Skeletal muscle satellite cell (primary cell): ENCODE data around the gene CRPPA.
"Not testable (repeated sequence)": the region's sequence is repeated elsewhere in the genome, so short reads cannot be mapped to it uniquely, and the experiment has no call there.

Experiments
- H3K27me3 ChIP-seq: 2 replicates; pipeline ENCODE4 v1.7.0; 2013; ENCODE audit warnings: low read length; ENCODE audit not compliant: control insufficient read depth, insufficient read depth
- H3K36me3 ChIP-seq: 2 replicates; pipeline ENCODE4 v1.7.0; 2013; ENCODE audit warnings: mild to moderate bottlenecking, control low read depth, low read length; ENCODE audit not compliant: insufficient read depth
- H3K4me1 ChIP-seq: 2 replicates; pipeline ENCODE4 v1.7.0; 2013; ENCODE audit warnings: low read length; ENCODE audit not compliant: control insufficient read depth, insufficient read depth
- H3K4me2 ChIP-seq: 2 replicates; pipeline ENCODE4 v1.7.0; 2013; ENCODE audit warnings: mild to moderate bottlenecking, low read length
- H3K4me3 ChIP-seq: 2 replicates; pipeline ENCODE4 v1.7.0; 2013; ENCODE audit warnings: low read length
- H3K9ac ChIP-seq: 2 replicates; pipeline ENCODE4 v1.7.0; 2013; ENCODE audit warnings: mild to moderate bottlenecking, low read depth, low read length, moderate library complexity
- H3K9me3 ChIP-seq: replicated peaks from 2 replicates; pipeline ENCODE4 v1.7.0; 2013; ENCODE audit warnings: mild to moderate bottlenecking, control low read depth, low read length

Gene CRPPA

GRCh38 chr7:16446508-16446907 lies 25.2 kb upstream of the CRPPA start:
- H3K9ac ChIP-seq: no peak overlapping the region
- peaks cover 7% of the 10 kb centered on the region for H3K4me1 ChIP-seq
- no peaks in the 10 kb centered on the region for H3K36me3 ChIP-seq
- no peaks in the 10 kb centered on the region for H3K27me3 ChIP-seq
- no peak overlapping the region for H3K4me2 ChIP-seq
- H3K9me3 ChIP-seq: no peaks in the 10 kb centered on the region
- no peak overlapping the region for H3K4me3 ChIP-seq

GRCh38 chr7:16443871-16444270 lies 22.5 kb upstream of the CRPPA start:
- H3K9me3 ChIP-seq, H3K27me3 ChIP-seq, H3K9ac ChIP-seq, H3K36me3 ChIP-seq, H3K4me3 ChIP-seq, H3K4me1 ChIP-seq, H3K4me2 ChIP-seq: not testable (repeated sequence)

GRCh38 chr7:16438988-16439387 lies 17.6 kb upstream of the CRPPA start:
- H3K4me2 ChIP-seq: no peak overlapping the region
- H3K9me3 ChIP-seq: no peaks in the 10 kb centered on the region
- no peak overlapping the region for H3K9ac ChIP-seq
- no peaks in the 10 kb centered on the region for H3K27me3 ChIP-seq
- H3K4me3 ChIP-seq: no peak overlapping the region
- H3K36me3 ChIP-seq: no peaks in the 10 kb centered on the region
- H3K4me1 ChIP-seq: no peaks in the 10 kb centered on the region

- Histone ChIP-seq H3K27me3 (no peaks in the 10 kb centered on the region), H3K4me3 (no peak overlapping the region), H3K4me2 (no peak overlapping the region), H3K36me3 (no peaks in the 10 kb centered on the region), H3K9ac (no peak overlapping the region), H3K9me3 (no peaks in the 10 kb centered on the region), H3K4me1 (no peaks in the 10 kb centered on the region)
Measured at GRCh38 chr7:16436306-16436705, 15.0 kb upstream of the CRPPA start.

GRCh38 chr7:16433568-16434122 lies 12.3 kb upstream of the CRPPA start:
- no peaks in the 10 kb centered on the region for H3K27me3 ChIP-seq
- no peak overlapping the region for H3K9ac ChIP-seq
- H3K4me3 ChIP-seq: no peak overlapping the region
- H3K36me3 ChIP-seq: no peaks in the 10 kb centered on the region
- no peaks in the 10 kb centered on the region for H3K9me3 ChIP-seq
- H3K4me1 ChIP-seq: peaks cover 3% of the 10 kb centered on the region
- no peak overlapping the region for H3K4me2 ChIP-seq

GRCh38 chr7:16432425-16432731 lies 11.0 kb upstream of the CRPPA start:
- no peak overlapping the region for H3K4me3 ChIP-seq
- peaks cover 9% of the 10 kb centered on the region for H3K4me1 ChIP-seq
- H3K27me3 ChIP-seq: no peaks in the 10 kb centered on the region
- H3K9me3 ChIP-seq: no peaks in the 10 kb centered on the region
- H3K9ac ChIP-seq: no peak overlapping the region
- H3K4me2 ChIP-seq: no peak overlapping the region
- no peaks in the 10 kb centered on the region for H3K36me3 ChIP-seq

GRCh38 chr7:16431646-16432424 lies 10.5 kb upstream of the CRPPA start:
- Histone ChIP-seq H3K9me3 (no peaks in the 10 kb centered on the region), H3K4me3 (no peak overlapping the region), H3K9ac (no peak overlapping the region), H3K4me1 (peaks cover 9% of the 10 kb centered on the region), H3K27me3 (no peaks in the 10 kb centered on the region), H3K36me3 (no peaks in the 10 kb centered on the region), H3K4me2 (no peak overlapping the region)

GRCh38 chr7:16430133-16430532 lies 8.8 kb upstream of the CRPPA start:
- H3K27me3 ChIP-seq: no peaks in the 10 kb centered on the region
- no peak overlapping the region for H3K4me3 ChIP-seq
- H3K4me1 ChIP-seq: peaks cover 9% of the 10 kb centered on the region
- no peak overlapping the region for H3K4me2 ChIP-seq
- H3K9me3 ChIP-seq: no peaks in the 10 kb centered on the region
- no peaks in the 10 kb centered on the region for H3K36me3 ChIP-seq
- no peak overlapping the region for H3K9ac ChIP-seq

- Histone ChIP-seq H3K4me3 (no peak overlapping the region), H3K9ac (no peak overlapping the region), H3K36me3 (no peaks in the 10 kb centered on the region)
Measured at GRCh38 chr7:16428672-16429071, 7.3 kb upstream of the CRPPA start.

GRCh38 chr7:16428182-16428581 lies 6.8 kb upstream of the CRPPA start:
- Histone ChIP-seq H3K9ac (no peak overlapping the region), H3K27me3 (no peaks in the 10 kb centered on the region), H3K4me1 (peaks cover 9% of the 10 kb centered on the region), H3K36me3 (no peaks in the 10 kb centered on the region), H3K9me3 (no peaks in the 10 kb centered on the region), H3K4me2 (peak overlapping the region; percentile 13), H3K4me3 (no peak overlapping the region)

More at GRCh38 chr7:16428672-16429071, 7.3 kb upstream of the CRPPA start:
- H3K4me1 ChIP-seq: peaks cover 9% of the 10 kb centered on the region
- no peaks in the 10 kb centered on the region for H3K27me3 ChIP-seq
- H3K9me3 ChIP-seq: no peaks in the 10 kb centered on the region
- H3K4me2 ChIP-seq: peak overlapping the region; percentile 13

GRCh38 chr7:16423761-16424160 lies 2.4 kb upstream of the CRPPA start:
- Histone ChIP-seq H3K36me3 (no peaks in the 10 kb centered on the region), H3K4me1 (peaks cover 26% of the 10 kb centered on the region), H3K27me3 (no peaks in the 10 kb centered on the region), H3K9me3 (no peaks in the 10 kb centered on the region), H3K4me3 (no peak overlapping the region), H3K9ac (no peak overlapping the region), H3K4me2 (no peak overlapping the region)

- Histone ChIP-seq H3K4me2 (no peak overlapping the region), H3K4me3 (no peak overlapping the region), H3K4me1 (peaks cover 22% of the 10 kb centered on the region), H3K9me3 (no peaks in the 10 kb centered on the region), H3K27me3 (no peaks in the 10 kb centered on the region), H3K36me3 (no peaks in the 10 kb centered on the region), H3K9ac (no peak overlapping the region)
Measured at GRCh38 chr7:16422917-16423316, 1.6 kb upstream of the CRPPA start.
